PC-3 (cell line): Measurements from ENCODE around the gene MT1A. TPM values are rescaled to one million over a fixed set of nuclear protein-coding genes. Genes with fewer than 3 reads are reported as not detected.

Experiments used
- ATAC-seq: fragments of 200-7000 bp; cut with Tn5 transposase; 2 replicates; pipeline ENCODE4 v1.9.1; 2020; ENCODE audit warnings: mild to moderate bottlenecking, moderate library complexity
- BruUV-seq: library from RNA; stranded (reverse); fragments of 400-500 nt; replicated peaks from 2 replicates; lab custom pipeline; 2021; lab: Mats Ljungman, UMichigan
- CTCF ChIA-PET: fragments of 300-600 bp; sonication (Branson Sonifier 250); formaldehyde crosslinking; loops from one replicate; lab custom pipeline; 2022; ENCODE audit warnings: antibody characterized with exemption; lab: Charles Lee
- POLR2A ChIA-PET: fragments of 300-600 bp; sonication (Branson Sonifier 250); formaldehyde crosslinking; loops from one replicate; lab custom pipeline; 2022; ENCODE audit warnings: antibody characterized with exemption; ENCODE audit not compliant: unreplicated experiment; lab: Charles Lee
- DNase-seq: peaks from one replicate; pipeline ENCODE4 v3.0.0-alpha.2; 2015
- H2AFZ ChIP-seq: fragments of 300-600 bp; sonication (generic); 2 replicates; pipeline ENCODE4 v1.6.0; 2016; ENCODE audit warnings: antibody characterized with exemption, low read length
- H3F3A ChIP-seq: fragments of 300-600 bp; sonication (generic); one replicate; pipeline ENCODE4 v1.6.0; 2017; ENCODE audit warnings: antibody characterized with exemption, low read length, control low read depth, mild to moderate bottlenecking; ENCODE audit not compliant: unreplicated experiment
- H3K27ac ChIP-seq: fragments of 300-600 bp; sonication (generic); 2 replicates; pipeline ENCODE4 v1.5.1; 2016; ENCODE audit warnings: mild to moderate bottlenecking, low read length
- H3K27me3 ChIP-seq: fragments of 300-600 bp; sonication (generic); 2 replicates; pipeline ENCODE4 v1.6.1; 2016; ENCODE audit warnings: low read length, mixed read lengths
- H3K36me3 ChIP-seq: fragments of 300-600 bp; sonication (generic); 2 replicates; pipeline ENCODE4 v1.6.1; 2016; ENCODE audit warnings: low read depth, mixed run types, low read length, mixed read lengths
- H3K4me1 ChIP-seq: fragments of 300-600 bp; sonication (generic); 2 replicates; pipeline ENCODE4 v1.5.1; 2016; ENCODE audit warnings: low read length; ENCODE audit not compliant: insufficient read depth
- H3K4me2 ChIP-seq: fragments of 300-600 bp; sonication (generic); 2 replicates; pipeline ENCODE4 v1.6.0; 2016; ENCODE audit warnings: low read length
- H3K4me3 ChIP-seq: fragments of 300-600 bp; sonication (generic); 2 replicates; pipeline ENCODE4 v1.5.1; 2016; ENCODE audit warnings: mild to moderate bottlenecking, low read length, mixed read lengths
- H3K79me2 ChIP-seq: fragments of 300-600 bp; sonication (generic); 2 replicates; pipeline ENCODE4 v1.6.1; 2017; ENCODE audit warnings: low read length, mixed read lengths
- H3K9ac ChIP-seq: fragments of 300-600 bp; sonication (generic); 2 replicates; pipeline ENCODE4 v1.6.0; 2016; ENCODE audit warnings: mild to moderate bottlenecking, low read length
- H3K9me2 ChIP-seq: fragments of 300-600 bp; sonication (generic); replicated peaks from 2 replicates; pipeline ENCODE4 v1.6.1; 2016; ENCODE audit warnings: mixed run types, low read length, mixed read lengths
- H3K9me3 ChIP-seq: fragments of 300-600 bp; sonication (generic); 2 replicates; pipeline ENCODE4 v1.6.1; 2016; ENCODE audit warnings: low read length, mixed read lengths
- H4K20me1 ChIP-seq: fragments of 300-600 bp; sonication (generic); 2 replicates; pipeline ENCODE4 v1.6.1; 2016; ENCODE audit warnings: low read length, mixed read lengths
- CTCF ChIP-seq: fragments of 300-600 bp; sonication (generic); conservative IDR thresholded peaks from 2 replicates; pipeline ENCODE4 v1.5.1; 2017; ENCODE audit warnings: antibody characterized with exemption, low read depth, mild to moderate bottlenecking, low read length
- EZH2 ChIP-seq: fragments of 300-600 bp; sonication (generic); IDR thresholded peaks from one replicate; pipeline ENCODE4 v1.6.1; 2017; ENCODE audit warnings: antibody characterized with exemption, mild to moderate bottlenecking, low read length; ENCODE audit not compliant: unreplicated experiment
- EZH2phosphoT487 ChIP-seq: fragments of 300-600 bp; sonication (generic); IDR thresholded peaks from 2 replicates; pipeline ENCODE4 v1.6.1; 2018; ENCODE audit warnings: mild to moderate bottlenecking, antibody characterized with exemption, low read length, borderline replicate concordance
- intact Hi-C: fragments of 100-400 bp; cut with micrococcal nuclease; formaldehyde crosslinking; loops from 2 replicates; pipeline ENCODE4 v1.9.0; 2023
- total RNA-seq: library from RNA; depleted of rRNA; stranded (reverse); fragments of >200 nt; gene quantifications from 2 replicates; pipeline ENCODE4 v1.2.3, GENCODE V29; 2014

The MT1A gene
- total RNA-seq, 1 experiment from 2014 or later = not detected

GRCh38 chr16:56625943-56626654 is 12.4 kb upstream of the MT1A start:
- no peak for DNase-seq
- no peaks in the 10 kb centered on the region for H3F3A ChIP-seq
- peaks cover 9% of the 10 kb centered on the region for H3K4me1 ChIP-seq
- H4K20me1 ChIP-seq = no peaks in the 10 kb centered on the region
- H3K9me3 ChIP-seq = no peaks in the 10 kb centered on the region
- ChIA-PET CTCF (interaction anchor here (0.9 kb wide), 1 partner anchor 25 kb away, joined by 3 read pairs; no protein-coding TSS in a partner anchor), POLR2A (interaction anchor here (0.6 kb wide), 1 partner anchor 322 kb away, joined by 4 read pairs; no protein-coding TSS in a partner anchor)
- H3K79me2 ChIP-seq = no peaks in the 10 kb centered on the region
- no peaks in the 10 kb centered on the region for H3K36me3 ChIP-seq
- no peak for ATAC-seq
- no peak overlapping the region for H3K9ac ChIP-seq
- H3K4me3 ChIP-seq = no peak overlapping the region
- H3K27me3 ChIP-seq = no peaks in the 10 kb centered on the region
- intact Hi-C loops = loop anchor here (2.0 kb wide), 1 partner anchor 19 kb away; no protein-coding TSS in a partner anchor
- no peak overlapping the region for H3K4me2 ChIP-seq
- BruUV-seq = no TSS peak
- TF ChIP-seq CTCF = no peak
- no peak for TF ChIP-seq EZH2phosphoT487
- no peak for TF ChIP-seq EZH2
- H3K27ac ChIP-seq = no peak overlapping the region
- H2AFZ ChIP-seq = no peak overlapping the region
- no peaks in the 10 kb centered on the region for H3K9me2 ChIP-seq

GRCh38 chr16:56626685-56627084 is 11.8 kb upstream of the MT1A start:
- peak overlapping the region; percentile 19; the same call in 1 of the 2 replicates for H3K9ac ChIP-seq
- H3K4me1 ChIP-seq = peaks cover 9% of the 10 kb centered on the region
- H3K9me2 ChIP-seq = no peaks in the 10 kb centered on the region
- H3K4me3 ChIP-seq = no peak overlapping the region; the same call in 1 of the 2 replicates
- H3F3A ChIP-seq = no peaks in the 10 kb centered on the region
- H2AFZ ChIP-seq = peak overlapping the region; percentile 76
- intact Hi-C loops = loop anchor here (2.0 kb wide), 1 partner anchor 20 kb away; no protein-coding TSS in a partner anchor
- H3K79me2 ChIP-seq = no peaks in the 10 kb centered on the region
- H3K4me2 ChIP-seq = peak overlapping the region; percentile 72
- BruUV-seq = no TSS peak
- ATAC-seq (peak; percentile 19; the same call in 1 of the 2 replicates), DNase-seq (no peak)
- H3K27me3 ChIP-seq = no peaks in the 10 kb centered on the region
- H4K20me1 ChIP-seq = no peaks in the 10 kb centered on the region
- H3K9me3 ChIP-seq = no peaks in the 10 kb centered on the region
- ChIA-PET POLR2A (interaction anchor here (0.6 kb wide), 1 partner anchor 321 kb away, joined by 4 read pairs; no protein-coding TSS in a partner anchor), CTCF (interaction anchor here (0.9 kb wide), 1 partner anchor 26 kb away, joined by 3 read pairs; no protein-coding TSS in a partner anchor)
- TF ChIP-seq EZH2 = no peak
- no peak for TF ChIP-seq CTCF
- TF ChIP-seq EZH2phosphoT487 = no peak
- H3K36me3 ChIP-seq = no peaks in the 10 kb centered on the region
- peak overlapping the region; percentile 47; the same call in 1 of the 2 replicates for H3K27ac ChIP-seq
